Adipose tissue (tissue), 3 donors: ENCODE data around the gene GXYLT1. TPM values are rescaled to one million over a fixed set of nuclear protein-coding genes. Genes with fewer than 3 reads are reported as not detected.
"Not testable (repeated sequence)": the region's sequence is repeated elsewhere in the genome, so short reads cannot be mapped to it uniquely, and the experiment has no call there.

Experiments used
- H3K27ac ChIP-seq: one replicate; pipeline ENCODE4 v1.5.1; 2013; ENCODE audit warnings: low read depth, low read length
- WGBS, 3 donors: extraction: QIAGEN DNeasy Blood & Tissue Kit; methylation state at CpG; one replicate each; pipeline ENCODE4 v1.1.7; 2013; 5-methylcytosine and 5-hydroxymethylcytosine counted together
- polyA plus RNA-seq, 3 donors: library from polyadenylated mRNA; stranded (reverse); fragments of 200-250 nt; gene quantifications; one replicate each; pipeline ENCODE4 v1.2.3, GENCODE V29; 2013
- donor health status: healthy with polysubstance abuse.
- donor health status: Bipolar disorder and iron deficiency.
- donor health status: healthy.

The GXYLT1 gene
- 1 to 10 TPM; 2.1 to 6.2 (median 3.4) TPM for polyA plus RNA-seq

- no peak within 1 kb of the TSS for H3K27ac ChIP-seq
- WGBS, 3 donors: 1 to 2% (median 1%) methylated on average over 42 to 106 of the region's 106 CpGs
These were observed at the start of gene GXYLT1 for GRCh38 chr12:42144408-42145196. Gene GXYLT1, minus strand, starts transcription at chr12:42144874. Its CDS starts 228 bp downstream, at chr12:42144646.

DNA sequence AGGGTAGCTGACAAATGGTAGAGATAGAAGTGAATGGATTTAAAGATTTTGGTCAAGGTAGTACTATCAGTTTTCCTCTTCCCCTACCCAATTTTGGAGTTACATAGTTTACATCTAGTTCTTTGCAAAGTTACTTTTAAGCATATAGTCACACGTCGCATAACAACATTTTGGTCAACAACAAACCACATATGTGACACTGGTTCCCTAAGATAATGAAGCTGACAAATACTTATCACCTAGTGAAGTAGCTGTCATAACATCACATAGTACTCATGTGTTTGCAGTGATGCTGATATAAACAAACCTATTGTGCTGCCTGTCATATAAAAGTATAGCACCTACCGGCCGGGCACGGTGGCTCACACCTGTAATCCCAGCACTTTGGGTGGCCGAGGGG, 48.0 kb upstream of the GXYLT1 start:
- no peak overlapping the region for H3K27ac ChIP-seq
- WGBS, 3 donors: 97 to 99% (median 97%) methylated on average over 6 of the region's 6 CpGs

DNA sequence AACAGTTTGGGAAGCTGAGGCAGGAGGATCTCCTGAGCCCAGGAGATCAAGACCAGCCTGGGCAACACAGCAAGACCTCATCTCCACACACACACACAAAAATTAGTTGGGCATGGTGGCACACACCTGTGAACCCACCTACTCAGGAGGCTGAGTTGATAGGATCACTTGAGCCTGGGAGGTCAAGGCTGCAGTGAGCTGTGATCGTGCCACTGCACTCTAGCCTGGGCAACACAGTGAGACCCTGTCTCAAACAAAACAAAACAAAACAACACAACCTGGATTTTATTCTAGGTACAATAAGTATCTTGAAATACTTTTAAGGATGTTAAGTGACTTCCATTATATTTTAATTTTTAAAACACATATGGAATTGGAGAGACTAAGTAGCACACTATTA, 47.6 kb upstream of the GXYLT1 start:
- H3K27ac ChIP-seq: no peak overlapping the region
- WGBS, 3 donors: 94 to 100% (median 96%) methylated on average over 1 of the region's 1 CpG

DNA sequence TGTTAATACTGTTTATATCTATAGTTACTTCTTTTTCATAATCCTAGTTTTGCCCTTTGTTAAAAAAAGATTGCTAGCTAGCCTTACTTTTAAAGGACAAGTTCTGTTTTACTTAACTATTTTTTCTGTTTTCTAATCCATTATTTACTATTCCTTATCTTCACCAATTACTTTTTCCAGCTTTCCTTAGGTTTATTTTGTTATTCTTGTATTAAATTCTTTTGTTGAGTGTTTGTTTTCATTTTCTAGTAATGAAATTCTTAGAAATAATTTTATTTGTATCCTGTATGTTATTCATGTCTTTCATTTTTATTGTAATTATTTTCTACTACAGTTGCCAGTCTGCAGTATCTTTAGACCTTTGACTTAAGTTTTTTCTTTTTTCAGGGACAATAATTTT, 45.7 kb upstream of the GXYLT1 start:
- H3K27ac ChIP-seq: no peak overlapping the region

DNA sequence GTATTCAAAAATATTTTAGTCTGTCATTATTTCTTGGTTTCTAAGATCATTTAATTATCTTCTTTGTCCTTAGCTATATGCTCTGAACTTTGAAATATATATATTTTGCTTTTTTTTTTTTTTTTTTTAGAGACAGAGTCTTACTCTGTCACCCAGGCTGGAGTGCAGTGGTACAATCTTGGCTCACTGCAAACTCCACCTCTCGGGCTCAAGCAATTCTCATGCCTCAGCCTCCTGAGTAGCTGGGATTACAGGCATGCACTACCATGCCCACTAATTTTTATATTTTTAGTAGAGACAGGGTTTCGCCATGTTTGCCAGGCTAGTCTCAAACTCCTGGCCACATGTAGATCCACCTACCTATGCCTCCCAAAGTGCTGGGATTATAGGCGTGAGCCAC, 43.6 kb upstream of the GXYLT1 start:
- WGBS, 3 donors: 93 to 95% (median 94%) methylated on average over 3 of the region's 3 CpGs
- not testable (repeated sequence) for H3K27ac ChIP-seq

GRCh38 chr12:42187799-42188198, 43.1 kb upstream of the GXYLT1 start:
- H3K27ac ChIP-seq: no peak overlapping the region
- 69 to 93% (median 88%) methylated on average over 2 of the region's 2 CpGs for WGBS, 3 donors

DNA sequence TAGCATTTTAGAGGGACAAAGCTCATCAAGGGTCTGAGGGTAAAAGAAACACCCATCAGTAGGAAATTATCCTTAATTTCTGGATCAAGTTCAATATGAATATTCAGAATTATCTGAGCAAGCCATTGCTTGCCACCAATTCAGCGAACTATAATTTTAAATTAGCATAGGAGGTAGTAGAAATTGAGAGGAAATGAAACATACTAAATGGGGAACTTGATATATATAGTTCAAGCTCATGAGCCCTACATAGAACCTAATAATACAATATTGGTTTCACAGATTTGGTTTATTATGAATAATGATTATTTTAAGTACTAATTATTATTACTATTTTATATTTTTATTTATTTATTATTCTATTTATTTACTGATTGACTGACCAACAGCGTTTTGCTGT, 42.1 kb upstream of the GXYLT1 start:
- no peak overlapping the region for H3K27ac ChIP-seq
- 78 to 93% (median 88%) methylated on average over 2 of the region's 2 CpGs for WGBS, 3 donors

DNA sequence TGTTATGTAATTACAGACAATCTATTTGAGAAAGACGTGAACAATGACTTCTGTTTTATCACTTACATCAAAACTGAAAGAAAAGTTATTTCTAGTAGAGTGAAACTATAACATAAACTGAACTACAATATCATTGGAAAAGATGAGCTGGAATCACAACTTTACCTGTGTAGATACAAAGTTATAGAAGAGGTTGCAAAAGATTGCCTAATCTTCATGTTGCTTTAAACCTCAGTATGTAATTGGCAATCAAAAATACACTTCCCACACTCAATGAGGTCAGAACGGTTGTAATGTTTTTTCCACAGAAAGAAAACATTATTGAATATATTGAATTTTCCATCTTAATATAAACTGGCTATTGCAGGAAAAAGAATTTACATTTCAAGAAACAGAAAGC, 37.7 kb upstream of the GXYLT1 start:
- 40 to 56% (median 44%) methylated on average over 2 of the region's 2 CpGs for WGBS, 3 donors
- H3K27ac ChIP-seq: no peak overlapping the region

DNA sequence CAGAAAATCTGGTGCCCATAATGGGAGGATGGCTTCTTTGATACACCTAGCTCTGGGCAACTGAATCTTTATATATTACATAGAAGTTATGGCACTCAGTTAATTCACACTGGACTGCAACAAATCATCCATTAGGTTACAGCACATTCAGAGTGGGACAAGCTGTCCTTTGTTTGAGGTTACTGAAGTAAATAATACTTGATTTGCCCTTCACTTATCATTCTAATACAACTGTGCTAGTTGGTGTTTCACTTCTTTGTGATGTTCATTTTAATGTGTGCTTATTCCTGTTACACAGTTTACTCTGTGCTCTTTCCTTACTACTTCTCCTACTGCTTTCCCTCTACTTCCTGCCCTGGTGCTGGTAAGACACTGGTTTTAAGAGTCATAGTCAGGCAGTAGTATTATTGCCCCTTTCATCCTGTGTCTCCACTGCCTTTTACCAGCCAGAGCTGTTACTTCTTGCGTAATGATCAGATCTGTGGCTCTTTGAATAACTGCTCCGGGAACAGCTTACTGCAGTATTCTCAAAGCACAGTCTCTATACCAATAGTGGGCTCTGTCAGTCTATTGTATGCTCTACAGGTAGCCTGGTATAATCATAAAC, 36.4 kb upstream of the GXYLT1 start:
- no peak overlapping the region for H3K27ac ChIP-seq
- 52 to 77% (median 57%) methylated on average over 2 of the region's 2 CpGs for WGBS, 3 donors

GRCh38 chr12:42178101-42178500, 33.4 kb upstream of the GXYLT1 start:
- H3K27ac ChIP-seq: no peak overlapping the region
- 87 to 95% (median 94%) methylated on average over 2 of the region's 2 CpGs for WGBS, 3 donors

GRCh38 chr12:42174978-42175377, 30.3 kb upstream of the GXYLT1 start:
- 97 to 100% (median 100%) methylated on average over 1 of the region's 1 CpG for WGBS, 3 donors
- no peak overlapping the region for H3K27ac ChIP-seq

- H3K27ac ChIP-seq: no peak overlapping the region
These were observed 29.4 kb upstream of the GXYLT1 start for GRCh38 chr12:42173961-42174521.

DNA sequence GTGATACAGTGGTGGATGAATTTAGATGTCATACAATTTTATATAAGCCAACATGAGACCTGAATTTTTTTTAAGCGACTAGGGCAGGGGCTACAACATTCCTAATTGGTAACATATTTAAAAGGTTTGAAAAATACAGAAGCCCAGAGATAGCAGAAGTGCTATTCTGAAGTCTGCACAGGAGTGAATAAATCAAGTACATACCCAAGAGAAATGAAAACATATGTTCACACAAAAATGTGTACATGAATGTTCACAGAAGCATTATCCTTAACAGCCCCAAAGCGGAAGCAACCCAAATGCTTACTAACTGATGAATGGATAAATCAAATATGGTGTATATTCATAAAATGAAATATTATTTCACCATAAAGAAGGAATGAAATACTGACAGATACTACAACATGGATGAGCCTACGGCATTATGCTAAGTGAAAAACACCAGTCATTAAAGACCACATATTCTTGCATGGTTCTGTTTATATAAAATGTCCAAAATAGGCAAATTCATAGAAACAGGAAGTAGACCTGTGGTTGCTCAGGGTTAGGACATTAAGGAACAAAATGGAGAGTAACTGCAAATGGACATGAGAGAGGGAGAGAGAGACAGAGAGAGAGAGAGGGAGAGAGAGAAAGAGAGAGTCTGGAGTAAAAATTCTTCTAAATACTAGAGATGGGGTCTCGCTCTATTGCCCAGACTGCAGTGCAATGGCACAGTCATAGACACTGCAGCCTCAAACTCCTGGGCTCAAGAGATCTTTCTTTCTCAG, 28.0 kb upstream of the GXYLT1 start:
- H3K27ac ChIP-seq: no peak overlapping the region
- WGBS, 3 donors: 95 to 97% (median 95%) methylated on average over 4 of the region's 4 CpGs

- 98 to 99% (median 98%) methylated on average over 6 of the region's 6 CpGs for WGBS, 3 donors
- H3K27ac ChIP-seq: no peak overlapping the region
These were observed 23.0 kb upstream of the GXYLT1 start for GRCh38 chr12:42167711-42168110.

GRCh38 chr12:42166501-42166900, 21.8 kb upstream of the GXYLT1 start:
- no peak overlapping the region for H3K27ac ChIP-seq

DNA sequence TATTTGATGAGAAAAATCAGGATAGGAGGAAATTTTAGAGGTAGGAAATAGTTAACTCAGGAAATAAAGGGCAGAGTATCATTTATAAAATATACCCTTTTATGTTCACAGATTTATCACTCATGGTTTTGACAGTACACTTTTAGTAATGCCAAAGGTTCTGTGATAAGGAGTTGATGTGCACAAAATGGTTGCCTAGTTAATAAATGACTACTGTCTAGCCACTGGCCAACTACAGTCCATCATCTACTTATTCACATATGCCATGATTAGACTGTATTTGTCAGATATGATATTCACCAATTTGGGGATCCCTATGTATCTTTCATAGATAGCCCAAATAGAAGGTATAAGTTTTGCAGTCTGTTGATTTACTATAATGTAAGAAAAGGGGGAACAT, 19.2 kb upstream of the GXYLT1 start:
- H3K27ac ChIP-seq: no peak overlapping the region

GRCh38 chr12:42162965-42163364, 18.3 kb upstream of the GXYLT1 start:
- no peak overlapping the region for H3K27ac ChIP-seq
- WGBS, 3 donors: 70 to 89% (median 88%) methylated on average over 1 of the region's 1 CpG

GRCh38 chr12:42162193-42162592, 17.5 kb upstream of the GXYLT1 start:
- H3K27ac ChIP-seq: no peak overlapping the region

DNA sequence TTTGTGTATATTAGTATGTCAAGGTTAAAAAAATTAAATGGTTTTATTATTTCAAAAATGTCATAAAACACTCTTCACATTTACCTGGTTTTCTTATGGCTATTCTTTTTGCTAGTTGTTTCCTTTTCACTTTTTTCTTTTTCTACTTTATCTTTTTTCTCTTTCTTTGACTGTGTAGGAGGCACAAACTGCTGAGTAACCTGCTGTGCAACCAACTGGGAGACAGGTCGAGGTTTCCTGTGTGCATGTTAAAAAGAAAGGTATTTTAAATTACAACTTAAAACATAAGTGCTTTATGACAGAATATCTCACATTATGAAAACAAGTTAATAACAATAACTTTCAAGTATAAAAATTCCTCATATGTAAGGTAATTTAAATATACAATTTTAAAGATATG, 16.9 kb upstream of the GXYLT1 start:
- 65 to 85% (median 75%) methylated on average over 1 of the region's 1 CpG for WGBS, 3 donors
- no peak overlapping the region for H3K27ac ChIP-seq
